Sigmoid colon (tissue), 4 donors: ENCODE measurements around the gene SPACA9.

Source experiments
- CTCF ChIP-seq, 4 experiments: fragments of 450-650 bp in 3 of 4; fragments of 200-600 bp in 1 of 4; IDR thresholded peaks; one replicate each; pipeline ENCODE4 v1.5.1; 2016 to 2019; ENCODE audit warnings: antibody characterized with exemption in 4 of 4, mild to moderate bottlenecking in 3 of 4, moderate library complexity in 2 of 4
- EP300 ChIP-seq, 4 donors: sonication (generic); formaldehyde crosslinking; IDR thresholded peaks; one replicate each; pipeline ENCODE4 v1.6.1; 2017; ENCODE audit warnings: antibody characterized with exemption in 4 of 4
- POLR2A ChIP-seq, 2 donors: fragments of 450-650 bp; IDR thresholded peaks; one replicate each; pipeline ENCODE4 v1.6.1; 2016; ENCODE audit warnings: antibody characterized with exemption in 2 of 2, mild to moderate bottlenecking in 2 of 2, moderate library complexity in 2 of 2
- POLR2AphosphoS5 ChIP-seq, 4 donors: sonication (generic); formaldehyde crosslinking; IDR thresholded peaks; one replicate each; pipeline ENCODE4 v1.6.1; 2017; ENCODE audit warnings: antibody characterized with exemption in 4 of 4

- no peak for TF ChIP-seq CTCF (IDR thresholded peaks at IDR 0.05)
- TF ChIP-seq POLR2A (IDR thresholded peaks at IDR 0.05), result no peak
- TF ChIP-seq EP300 (IDR thresholded peaks at IDR 0.05), result no peak
- no peak for TF ChIP-seq POLR2AphosphoS5 (IDR thresholded peaks at IDR 0.05)
Observed at GRCh38 chr9:132862533-132862932, 16.2 kb upstream of the SPACA9 start.
